GM12872 (cell line): ENCODE results near the gene MFN2.
A peak's percentile ranks its signal among the peaks of the same experiment; 100 is the strongest.

Experiments
- TF ChIP-seq, protein P1 (sequence below): IDR thresholded peaks from 3 replicates; pipeline ENCODE4 v1.5.1; 2011; ENCODE audit warnings: low read depth, mild to moderate bottlenecking, low read length, moderate library complexity; ENCODE audit not compliant: insufficient read depth

MFN2 gene

DNA sequence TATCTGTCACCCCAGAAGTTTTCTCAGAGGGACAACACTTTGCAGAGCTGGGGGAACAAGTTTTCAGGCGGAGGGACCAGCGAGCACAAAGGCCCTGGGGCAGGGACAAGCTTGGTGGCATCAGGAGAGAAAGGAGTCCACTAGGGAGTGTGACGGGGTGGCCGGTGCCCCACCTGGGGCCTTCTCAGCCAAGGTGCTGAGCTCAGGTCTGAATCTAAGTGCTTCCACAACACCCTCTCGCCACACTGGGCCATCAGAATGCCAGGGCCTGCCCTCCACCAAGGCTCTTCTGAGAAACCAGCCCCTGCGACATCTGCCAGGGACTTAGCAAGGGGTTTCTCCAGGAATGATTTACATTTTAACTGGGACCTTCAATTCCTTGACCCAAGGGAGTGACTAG lies 75.0 kb downstream of the MFN2 start:
- TF ChIP-seq, protein P1, sequence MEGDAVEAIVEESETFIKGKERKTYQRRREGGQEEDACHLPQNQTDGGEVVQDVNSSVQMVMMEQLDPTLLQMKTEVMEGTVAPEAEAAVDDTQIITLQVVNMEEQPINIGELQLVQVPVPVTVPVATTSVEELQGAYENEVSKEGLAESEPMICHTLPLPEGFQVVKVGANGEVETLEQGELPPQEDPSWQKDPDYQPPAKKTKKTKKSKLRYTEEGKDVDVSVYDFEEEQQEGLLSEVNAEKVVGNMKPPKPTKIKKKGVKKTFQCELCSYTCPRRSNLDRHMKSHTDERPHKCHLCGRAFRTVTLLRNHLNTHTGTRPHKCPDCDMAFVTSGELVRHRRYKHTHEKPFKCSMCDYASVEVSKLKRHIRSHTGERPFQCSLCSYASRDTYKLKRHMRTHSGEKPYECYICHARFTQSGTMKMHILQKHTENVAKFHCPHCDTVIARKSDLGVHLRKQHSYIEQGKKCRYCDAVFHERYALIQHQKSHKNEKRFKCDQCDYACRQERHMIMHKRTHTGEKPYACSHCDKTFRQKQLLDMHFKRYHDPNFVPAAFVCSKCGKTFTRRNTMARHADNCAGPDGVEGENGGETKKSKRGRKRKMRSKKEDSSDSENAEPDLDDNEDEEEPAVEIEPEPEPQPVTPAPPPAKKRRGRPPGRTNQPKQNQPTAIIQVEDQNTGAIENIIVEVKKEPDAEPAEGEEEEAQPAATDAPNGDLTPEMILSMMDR, result no peak

DNA sequence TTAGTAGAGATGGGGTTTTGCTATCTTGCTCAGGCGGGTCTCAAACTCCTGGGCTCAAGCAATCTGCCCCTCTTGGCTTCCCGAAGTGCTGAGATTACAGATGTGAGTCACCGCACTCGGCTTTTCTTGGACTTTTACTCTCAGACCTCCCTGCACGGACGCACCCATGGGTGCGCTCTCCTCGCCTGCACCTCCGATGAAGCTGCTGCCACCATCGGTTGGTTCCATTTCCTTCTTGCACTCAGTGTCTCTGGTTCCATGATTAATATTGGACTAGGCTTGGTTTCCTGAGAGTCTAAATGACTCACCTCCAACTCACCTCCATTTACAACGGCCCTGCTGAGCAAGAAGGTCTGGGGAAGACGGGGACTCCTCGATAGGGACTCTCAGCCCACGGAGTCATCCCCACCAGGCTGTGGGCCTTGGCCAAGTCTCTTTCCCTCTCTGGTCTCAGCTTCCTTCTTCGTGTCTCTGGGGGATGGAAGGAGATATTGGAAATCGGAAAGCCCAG lies 76.1 kb downstream of the MFN2 start:
- TF ChIP-seq, protein P1, result no peak

DNA sequence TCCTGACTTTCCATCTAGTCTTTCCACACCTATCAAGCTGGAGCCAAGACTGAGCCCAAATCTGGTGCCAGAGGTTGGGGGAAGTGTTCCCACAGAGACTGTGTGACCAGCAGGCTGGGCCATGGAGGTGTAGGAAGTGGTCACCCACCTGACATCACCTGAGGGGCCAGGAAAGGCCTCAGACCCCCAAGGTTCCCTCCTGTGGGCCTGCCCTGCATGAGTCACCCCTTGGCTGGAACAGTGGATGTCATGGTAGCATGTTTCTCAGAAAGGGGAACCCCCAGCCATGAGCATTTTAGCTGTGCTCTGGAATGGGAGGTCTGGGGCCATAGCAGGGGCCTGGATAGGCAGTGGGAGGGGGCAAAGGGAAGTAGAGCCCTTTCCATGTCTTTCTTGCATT lies 77.1 kb downstream of the MFN2 start:
- TF ChIP-seq, protein P1, result no peak

DNA sequence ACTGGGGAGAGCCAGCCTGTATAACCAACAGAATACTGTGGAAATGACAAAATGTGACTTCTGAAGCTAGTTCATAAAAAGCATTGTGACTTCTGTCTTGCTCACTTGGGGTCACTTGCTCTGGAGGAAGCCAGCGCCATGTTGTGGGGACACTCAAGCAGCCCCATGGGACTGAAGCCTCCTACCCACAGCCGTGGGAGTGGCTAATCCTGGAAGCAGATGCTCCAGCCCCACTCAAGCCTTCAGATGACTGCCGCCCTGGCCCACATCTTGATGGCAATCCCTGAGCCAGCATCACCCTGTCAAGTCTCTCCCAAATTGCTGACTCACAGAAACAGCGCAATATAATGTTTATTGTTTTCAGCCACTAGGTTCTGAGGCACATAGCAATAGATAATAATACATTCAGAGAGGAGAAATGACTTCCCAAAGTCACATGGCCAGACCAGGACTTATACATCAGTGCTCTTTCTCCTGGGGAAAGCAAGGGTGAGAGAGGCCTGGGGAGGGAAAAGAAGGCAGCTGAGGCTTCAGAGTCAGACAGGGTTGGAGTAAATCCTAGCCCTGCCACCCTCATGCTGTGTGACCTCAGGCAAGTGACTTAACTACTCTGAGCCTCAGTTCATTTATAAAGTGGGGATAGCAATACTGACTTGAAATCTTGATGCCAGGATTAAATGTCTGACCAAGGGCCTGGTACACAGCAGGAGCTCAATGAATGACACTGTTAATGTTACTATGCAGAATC lies 77.9 kb downstream of the MFN2 start:
- TF ChIP-seq, protein P1, result no peak

DNA sequence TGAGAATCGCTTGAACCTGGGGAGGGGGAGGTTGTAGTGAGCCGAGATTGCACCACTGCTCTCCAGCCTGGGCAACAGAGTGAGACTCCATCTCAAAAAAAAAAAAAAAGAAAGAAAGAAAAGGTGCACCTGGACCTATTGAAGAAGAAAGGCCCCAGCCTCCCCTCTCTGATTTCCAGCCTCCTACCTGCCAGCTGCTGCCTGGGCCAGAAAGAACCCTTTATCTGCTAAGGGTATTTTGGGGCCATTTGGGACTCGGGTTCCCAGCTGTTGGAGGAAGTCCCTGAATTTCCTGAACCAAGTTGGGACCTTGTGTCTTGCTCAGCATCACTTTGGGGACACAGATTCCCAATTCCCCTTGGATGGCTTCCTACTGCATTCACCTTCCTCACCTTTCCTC lies 79.0 kb downstream of the MFN2 start:
- TF ChIP-seq, protein P1, result no peak

DNA sequence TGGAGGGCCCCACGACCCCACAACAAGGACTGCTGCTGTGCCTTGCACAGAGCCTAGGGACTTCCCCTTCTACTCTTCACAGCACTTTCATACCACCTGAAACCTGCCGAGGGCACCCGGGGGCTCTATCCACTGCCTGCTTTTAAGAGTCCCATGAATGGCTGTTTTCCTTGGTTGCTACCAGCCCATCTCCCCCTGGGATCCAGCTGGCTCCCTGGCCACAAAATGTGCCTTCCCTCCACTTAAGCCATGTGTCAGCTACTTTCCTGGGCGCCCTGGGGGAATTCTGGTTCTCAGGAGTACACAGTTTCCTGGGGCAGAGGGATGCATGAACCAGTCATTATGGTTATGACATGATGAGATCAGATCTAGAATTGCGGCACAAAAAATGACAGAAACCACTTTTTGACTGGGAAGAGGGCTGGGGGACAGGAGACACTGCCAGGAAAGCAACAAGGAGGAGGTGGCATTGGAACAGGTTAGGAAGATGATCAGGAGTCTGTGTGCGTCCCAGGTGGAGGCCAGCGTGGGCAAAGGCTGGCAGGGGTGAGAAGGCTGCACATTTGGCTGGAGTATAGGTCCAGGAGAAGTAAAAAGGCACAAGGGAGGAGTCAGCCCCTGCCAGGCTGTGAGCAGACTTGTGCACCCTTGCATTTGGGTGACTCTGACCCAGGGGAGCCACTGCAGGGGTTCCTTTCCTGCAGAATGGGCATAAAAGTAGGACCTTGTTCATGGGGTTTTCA lies 79.6 kb downstream of the MFN2 start:
- TF ChIP-seq, protein P1, result peak; percentile 16; the same call in 2 of the 3 replicates

DNA sequence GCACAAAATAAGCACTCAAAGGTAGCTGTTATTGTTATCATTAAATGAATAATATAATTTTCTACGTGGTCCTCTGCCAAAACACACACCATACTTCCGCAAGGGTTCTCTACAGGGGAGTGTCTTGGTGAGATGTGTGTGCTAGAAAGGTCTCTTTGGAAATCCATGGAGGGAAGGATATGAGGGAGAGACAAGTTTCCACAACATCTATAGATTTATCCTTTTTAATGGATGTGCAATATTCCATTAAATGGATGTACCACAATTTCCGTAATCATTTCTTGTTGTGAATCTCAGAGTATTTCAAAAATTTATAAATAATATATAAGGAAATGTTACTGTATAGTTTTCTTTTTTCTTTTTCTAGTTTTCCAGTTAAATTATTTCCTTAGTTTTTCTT lies 80.3 kb downstream of the MFN2 start:
- TF ChIP-seq, protein P1, result no peak
